Activated CD4-positive, alpha-beta T cell treated with anti-CD3 and anti-CD28 coated beads, Interleukin-2, amount 10 ng/mL, durations not matched to agents 24 days and 14 days (primary cell): ENCODE data around the gene DBNDD1. TPM values are rescaled to one million over a fixed set of nuclear protein-coding genes. Genes with fewer than 3 reads are reported as not detected.
A peak's percentile ranks its signal among the peaks of the same experiment; 100 is the strongest.
"Not testable (repeated sequence)": the region's sequence is repeated elsewhere in the genome, so short reads cannot be mapped to it uniquely, and the experiment has no call there.

ENCODE experiments used
- DNase-seq: peaks from one replicate; pipeline ENCODE4 v3.0.0; 2022
- H3K27ac Mint-ChIP-seq: one replicate; pipeline ENCODE4 v1.8.0; 2022; ENCODE audit warnings: mild to moderate bottlenecking, mixed read lengths
- H3K27me3 Mint-ChIP-seq: one replicate; pipeline ENCODE4 v1.8.0; 2022; ENCODE audit warnings: mixed read lengths
- H3K36me3 Mint-ChIP-seq: one replicate; pipeline ENCODE4 v1.8.0; 2022; ENCODE audit warnings: low read depth, mild to moderate bottlenecking, mixed read lengths
- H3K4me1 Mint-ChIP-seq: one replicate; pipeline ENCODE4 v1.8.0; 2021; ENCODE audit warnings: mixed read lengths
- H3K4me3 Mint-ChIP-seq: one replicate; pipeline ENCODE4 v1.8.0; 2022; ENCODE audit warnings: mild to moderate bottlenecking, moderate library complexity, mixed read lengths
- H3K9me3 Mint-ChIP-seq: one replicate; pipeline ENCODE4 v1.8.0; 2021; ENCODE audit warnings: mixed read lengths
- intact Hi-C: fragments of 100-400 bp; cut with micrococcal nuclease; formaldehyde crosslinking; loops from one replicate; pipeline ENCODE4 v1.15.1; 2023
- total RNA-seq: library from RNA; stranded (reverse); gene quantifications from 2 replicates; pipeline ENCODE4 v1.2.3, GENCODE V29; 2022

DBNDD1 gene, protein sequence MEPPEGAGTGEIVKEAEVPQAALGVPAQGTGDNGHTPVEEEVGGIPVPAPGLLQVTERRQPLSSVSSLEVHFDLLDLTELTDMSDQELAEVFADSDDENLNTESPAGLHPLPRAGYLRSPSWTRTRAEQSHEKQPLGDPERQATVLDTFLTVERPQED
- total RNA-seq: 0.38 TPM in 1 of 2 replicates, not detected in the other

DNA sequence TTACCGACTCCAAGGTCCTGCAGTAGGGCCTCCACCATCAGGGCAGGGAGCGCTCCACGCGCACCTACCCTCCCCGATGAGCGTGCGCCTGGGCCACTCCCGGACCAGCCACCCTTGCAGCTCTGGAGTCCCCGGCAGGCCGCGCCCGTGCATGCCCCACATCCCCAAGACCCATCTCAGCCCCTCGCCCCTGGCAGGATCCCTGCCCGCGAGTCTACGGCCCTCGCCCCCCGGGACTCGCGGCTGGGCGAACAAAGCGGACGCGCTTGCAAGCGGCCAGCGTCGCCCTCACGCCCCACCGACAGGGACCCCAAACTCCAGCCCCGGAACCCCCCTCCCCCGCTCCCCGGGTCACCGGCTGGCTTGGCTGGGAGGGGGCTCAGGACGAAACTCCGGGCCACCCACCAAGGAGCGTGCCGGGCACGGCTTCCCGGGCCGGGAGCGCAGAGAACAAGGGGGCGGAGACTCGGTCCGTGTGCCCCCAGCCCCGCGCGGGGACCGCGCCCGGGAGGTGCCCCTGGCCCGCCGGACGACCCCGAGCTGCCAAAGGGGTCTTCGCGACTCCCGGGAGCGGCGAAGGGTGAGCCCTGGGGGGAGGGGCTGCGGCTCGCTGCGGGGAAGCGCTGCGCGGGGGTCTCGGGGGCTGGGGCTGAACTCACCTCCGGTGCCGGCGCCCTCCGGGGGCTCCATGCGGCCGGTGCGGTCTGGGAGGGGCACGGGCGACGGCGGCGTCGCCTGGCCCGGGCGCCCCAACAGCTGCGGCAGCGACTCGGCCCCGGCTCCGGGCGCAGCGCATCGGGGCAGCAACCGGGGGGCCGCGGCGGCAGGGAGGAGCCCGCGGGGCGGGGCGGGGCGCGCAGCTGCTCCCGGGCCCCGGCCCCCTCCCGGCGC is at the start of gene DBNDD1:
Gene DBNDD1, minus strand, starts transcription at position 805 of the 891 bp plus-strand sequence. Its CDS starts 115 bp downstream, at position 690.
- peaks cover 2% of the 10 kb centered on the region for H3K36me3 Mint-ChIP-seq
- intact Hi-C loops: loop anchor here (2.0 kb wide), 1 partner anchor 46 kb away; no protein-coding TSS in a partner anchor
- peak within 1 kb of the TSS; percentile 70 for H3K4me3 Mint-ChIP-seq
- peak; percentile 63 for DNase-seq
- H3K27ac Mint-ChIP-seq: no peak within 1 kb of the TSS
- peaks cover 24% of the 10 kb centered on the region for H3K27me3 Mint-ChIP-seq
- peaks cover 6% of the 10 kb centered on the region for H3K9me3 Mint-ChIP-seq
- H3K4me1 Mint-ChIP-seq: peaks cover 13% of the 10 kb centered on the region

GRCh38 chr16:90061437-90061836 is 42.2 kb upstream of the DBNDD1 start:
- H3K36me3 Mint-ChIP-seq: no peaks in the 10 kb centered on the region
- no peaks in the 10 kb centered on the region for H3K4me1 Mint-ChIP-seq
- peaks cover 23% of the 10 kb centered on the region for H3K27me3 Mint-ChIP-seq
- DNase-seq: no peak
- intact Hi-C loops: no loop called here
- no peaks in the 10 kb centered on the region for H3K9me3 Mint-ChIP-seq
- H3K27ac Mint-ChIP-seq: no peak overlapping the region
- H3K4me3 Mint-ChIP-seq: no peak overlapping the region

- intact Hi-C loops: no loop called here
- no peak for DNase-seq
- H3K4me1 Mint-ChIP-seq: no peaks in the 10 kb centered on the region
- peaks cover 17% of the 10 kb centered on the region for H3K27me3 Mint-ChIP-seq
- peaks cover 1% of the 10 kb centered on the region for H3K36me3 Mint-ChIP-seq
- no peak overlapping the region for H3K27ac Mint-ChIP-seq
- H3K4me3 Mint-ChIP-seq: no peak overlapping the region
- H3K9me3 Mint-ChIP-seq: peaks cover 15% of the 10 kb centered on the region
These were observed 38.5 kb upstream of the DBNDD1 start for GRCh38 chr16:90057738-90058173.

- DNase-seq, H3K27ac Mint-ChIP-seq, H3K4me3 Mint-ChIP-seq, H3K4me1 Mint-ChIP-seq, H3K36me3 Mint-ChIP-seq, intact Hi-C loops: not testable (repeated sequence)
- Mint-ChIP-seq H3K27me3 (peaks cover 14% of the 10 kb centered on the region), H3K9me3 (peaks cover 15% of the 10 kb centered on the region)
These were observed 37.3 kb upstream of the DBNDD1 start for GRCh38 chr16:90056521-90056920.

DNA sequence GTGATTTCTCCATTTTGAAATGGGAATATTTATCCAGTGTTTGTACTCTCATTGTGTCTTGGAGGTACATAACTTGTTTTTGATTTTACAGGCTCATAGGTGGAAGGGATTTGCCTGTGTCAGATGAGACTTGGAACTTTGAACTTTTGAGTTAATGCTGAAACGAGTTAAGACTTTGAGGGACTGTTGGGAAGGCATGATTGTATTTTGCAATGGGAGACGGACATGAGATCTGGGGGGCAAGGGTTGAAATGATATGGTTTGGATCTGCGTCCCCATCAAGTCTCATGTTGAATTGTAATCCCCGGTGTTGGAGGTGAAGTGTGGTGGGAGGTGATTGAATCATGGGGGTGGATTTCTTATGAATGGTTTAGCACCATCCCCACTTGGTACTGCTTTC is 36.1 kb upstream of the DBNDD1 start:
- Mint-ChIP-seq H3K36me3 (peaks cover 1% of the 10 kb centered on the region), H3K27ac (no peak overlapping the region), H3K4me3 (no peak overlapping the region), H3K27me3 (peaks cover 9% of the 10 kb centered on the region), H3K4me1 (no peaks in the 10 kb centered on the region), H3K9me3 (peaks cover 15% of the 10 kb centered on the region)
- intact Hi-C loops: no loop called here
- DNase-seq: no peak

GRCh38 chr16:90054554-90054953 is 35.3 kb upstream of the DBNDD1 start:
- Mint-ChIP-seq H3K36me3 (peaks cover 1% of the 10 kb centered on the region), H3K4me3 (no peak overlapping the region), H3K27ac (no peak overlapping the region), H3K4me1 (no peaks in the 10 kb centered on the region), H3K27me3 (peaks cover 6% of the 10 kb centered on the region), H3K9me3 (peaks cover 15% of the 10 kb centered on the region)
- DNase-seq: no peak
- intact Hi-C loops: no loop called here

- peaks cover 1% of the 10 kb centered on the region for H3K36me3 Mint-ChIP-seq
- DNase-seq: no peak
- H3K4me1 Mint-ChIP-seq: no peaks in the 10 kb centered on the region
- H3K27me3 Mint-ChIP-seq: peaks cover 9% of the 10 kb centered on the region
- no peak overlapping the region for H3K4me3 Mint-ChIP-seq
- intact Hi-C loops: no loop called here
- H3K27ac Mint-ChIP-seq: no peak overlapping the region
- H3K9me3 Mint-ChIP-seq: peaks cover 15% of the 10 kb centered on the region
These were observed 34.7 kb upstream of the DBNDD1 start for GRCh38 chr16:90053902-90054500.

GRCh38 chr16:90050969-90051368 is 31.7 kb upstream of the DBNDD1 start:
- intact Hi-C loops: no loop called here
- peaks cover 15% of the 10 kb centered on the region for H3K9me3 Mint-ChIP-seq

GRCh38 chr16:90048737-90049330 is 29.6 kb upstream of the DBNDD1 start:
- Mint-ChIP-seq H3K4me3 (no peak overlapping the region), H3K9me3 (peaks cover 9% of the 10 kb centered on the region), H3K4me1 (peaks cover 4% of the 10 kb centered on the region), H3K36me3 (peaks cover 1% of the 10 kb centered on the region), H3K27me3 (peaks cover 16% of the 10 kb centered on the region), H3K27ac (no peak overlapping the region)
- no peak for DNase-seq
- intact Hi-C loops: no loop called here

More at GRCh38 chr16:90050969-90051368, 31.7 kb upstream of the DBNDD1 start:
- Mint-ChIP-seq H3K27ac (no peak overlapping the region), H3K4me1 (peaks cover 4% of the 10 kb centered on the region), H3K4me3 (no peak overlapping the region), H3K36me3 (peaks cover 1% of the 10 kb centered on the region), H3K27me3 (peaks cover 16% of the 10 kb centered on the region)
- DNase-seq: no peak

DNA sequence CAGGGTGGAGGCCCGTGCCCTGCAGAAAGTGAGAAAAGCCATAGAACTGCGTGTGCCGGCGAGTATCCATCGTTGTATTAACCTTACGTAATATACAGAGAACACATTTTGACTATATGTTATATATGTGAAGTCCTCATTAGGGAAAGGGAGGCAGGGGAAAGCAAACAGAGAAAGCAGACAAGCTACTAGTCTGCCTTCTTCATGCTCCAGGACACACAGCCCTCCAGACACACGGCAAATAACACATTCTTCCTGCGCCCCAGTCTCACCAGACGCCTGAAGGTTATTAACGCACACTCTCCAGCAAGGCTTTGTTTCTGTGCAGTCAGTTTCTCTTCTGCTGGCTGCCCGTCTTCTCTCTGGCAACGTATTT is 29.1 kb upstream of the DBNDD1 start:
- H3K4me1 Mint-ChIP-seq: peaks cover 4% of the 10 kb centered on the region
- H3K9me3 Mint-ChIP-seq: peaks cover 5% of the 10 kb centered on the region
- DNase-seq: no peak
- peaks cover 16% of the 10 kb centered on the region for H3K27me3 Mint-ChIP-seq
- H3K36me3 Mint-ChIP-seq: peaks cover under 1% of the 10 kb centered on the region
- H3K27ac Mint-ChIP-seq: no peak overlapping the region
- intact Hi-C loops: no loop called here
- no peak overlapping the region for H3K4me3 Mint-ChIP-seq

- Mint-ChIP-seq H3K9me3 (peaks cover under 1% of the 10 kb centered on the region), H3K27ac (no peak overlapping the region), H3K4me1 (peaks cover 4% of the 10 kb centered on the region), H3K27me3 (peaks cover 16% of the 10 kb centered on the region), H3K36me3 (no peaks in the 10 kb centered on the region), H3K4me3 (no peak overlapping the region)
- intact Hi-C loops: no loop called here
- DNase-seq: no peak
These were observed 28.6 kb upstream of the DBNDD1 start for GRCh38 chr16:90047714-90048346.

DNA sequence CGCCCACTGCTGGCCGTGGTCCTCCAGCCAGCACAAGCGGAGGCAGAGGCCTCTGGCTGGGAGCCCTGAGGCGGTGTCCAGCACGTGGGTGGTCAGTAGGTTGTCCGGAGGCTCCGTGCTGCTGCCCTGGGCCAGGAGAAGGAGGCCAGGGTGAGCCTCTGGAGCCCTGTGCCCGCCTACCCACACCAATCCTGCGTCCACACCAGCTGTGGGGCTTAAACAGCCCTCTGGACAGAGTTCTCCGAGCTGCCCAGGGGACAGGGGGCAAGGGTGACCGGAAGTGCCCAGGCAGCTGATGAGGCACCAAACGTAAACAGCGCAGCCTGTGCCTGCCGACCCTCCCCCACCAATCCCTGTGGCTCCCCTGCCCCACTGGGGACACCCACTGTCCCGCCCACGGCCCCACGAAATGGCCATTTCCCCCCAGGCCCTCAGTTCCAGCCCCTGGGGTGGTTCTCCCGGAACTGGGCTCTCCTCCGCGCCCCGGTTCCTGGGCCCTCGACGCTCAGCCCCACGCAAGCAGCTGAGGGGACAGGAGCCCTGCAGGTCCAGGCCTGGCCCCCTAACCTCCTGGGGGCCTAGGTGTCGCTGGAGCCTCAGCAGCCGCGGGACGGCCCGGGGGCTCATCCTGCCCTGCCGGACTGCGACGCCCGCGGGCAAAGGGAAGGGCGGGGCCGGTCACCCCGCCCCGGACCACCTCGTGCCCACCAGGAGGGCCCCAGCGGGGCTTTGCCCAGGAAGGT is 27.9 kb upstream of the DBNDD1 start:
- Mint-ChIP-seq H3K4me3 (no peak overlapping the region), H3K36me3 (no peaks in the 10 kb centered on the region), H3K27ac (no peak overlapping the region), H3K27me3 (peaks cover 16% of the 10 kb centered on the region), H3K4me1 (peaks cover 4% of the 10 kb centered on the region), H3K9me3 (no peaks in the 10 kb centered on the region)
- intact Hi-C loops: no loop called here
- DNase-seq: no peak
